HG03060 (cell line): Measurements from ENCODE around the gene CCDC170.
"Not testable (repeated sequence)": the region's sequence is repeated elsewhere in the genome, so short reads cannot be mapped to it uniquely, and the experiment has no call there.

Source experiments
- ATAC-seq: cut with Tn5 transposase; IDR thresholded peaks from one replicate; pipeline ENCODE4 v1.9.1; 2021; ENCODE audit warnings: low read depth, moderate number of reproducible peaks; ENCODE audit not compliant: unreplicated experiment

CCDC170 gene

GRCh38 chr6:151494235-151494935, 568 bp downstream of the CCDC170 start:
- ATAC-seq = no peak

GRCh38 chr6:151494936-151495320, 1.1 kb downstream of the CCDC170 start:
- no peak for ATAC-seq

- ATAC-seq = no peak
Measured at GRCh38 chr6:151495380-151495779, 1.6 kb downstream of the CCDC170 start.

GRCh38 chr6:151497905-151498304, 4.1 kb downstream of the CCDC170 start:
- no peak for ATAC-seq

- ATAC-seq = peak; percentile 58
Measured at GRCh38 chr6:151498327-151498726, 4.5 kb downstream of the CCDC170 start.

GRCh38 chr6:151499551-151499950, 5.7 kb downstream of the CCDC170 start:
- no peak for ATAC-seq

GRCh38 chr6:151501511-151502136, 7.8 kb downstream of the CCDC170 start:
- ATAC-seq = no peak

GRCh38 chr6:151502499-151502898, 8.7 kb downstream of the CCDC170 start:
- ATAC-seq = no peak

- no peak for ATAC-seq
Measured at GRCh38 chr6:151506761-151507160, 12.9 kb downstream of the CCDC170 start.

- ATAC-seq = no peak
Measured at GRCh38 chr6:151509048-151509447, 15.2 kb downstream of the CCDC170 start.

- ATAC-seq = no peak
Measured at GRCh38 chr6:151512481-151512880, 18.7 kb downstream of the CCDC170 start.

GRCh38 chr6:151514000-151514730, 20.3 kb downstream of the CCDC170 start:
- no peak for ATAC-seq

GRCh38 chr6:151518992-151519391, 25.2 kb downstream of the CCDC170 start:
- ATAC-seq = not testable (repeated sequence)

- no peak for ATAC-seq
Measured at GRCh38 chr6:151523034-151523433, 29.2 kb downstream of the CCDC170 start.

GRCh38 chr6:151524059-151524458, 30.2 kb downstream of the CCDC170 start:
- no peak for ATAC-seq

GRCh38 chr6:151534576-151534975, 40.8 kb downstream of the CCDC170 start:
- ATAC-seq = no peak

GRCh38 chr6:151535476-151536187, 41.8 kb downstream of the CCDC170 start:
- ATAC-seq = no peak

- ATAC-seq = no peak
Measured at GRCh38 chr6:151536188-151536479, 42.3 kb downstream of the CCDC170 start.

GRCh38 chr6:151537556-151537955, 43.7 kb downstream of the CCDC170 start:
- ATAC-seq = no peak

GRCh38 chr6:151539506-151540268, 45.9 kb downstream of the CCDC170 start:
- ATAC-seq = no peak
